Keratinocyte (primary cell): ENCODE data around the gene ANKRD62. TPM values are rescaled to one million over a fixed set of nuclear protein-coding genes. Genes with fewer than 3 reads are reported as not detected.
A peak's percentile ranks its signal among the peaks of the same experiment; 100 is the strongest.
"Not testable (repeated sequence)": the region's sequence is repeated elsewhere in the genome, so short reads cannot be mapped to it uniquely, and the experiment has no call there.

ENCODE experiments used
- DNase-seq: peaks from one replicate; pipeline ENCODE4 v3.0.0-alpha.2; 2011; ENCODE audit warnings: low read depth, missing footprints, low spot score
- FAIRE-seq: peaks from 2 replicates; lab custom pipeline; 2011; peaks lifted over from hg19 to GRCh38; lab: Jason Lieb, UNC
- H2AFZ ChIP-seq: 2 replicates; pipeline ENCODE4 v1.6.0; 2012; ENCODE audit warnings: low read length, control low read depth, inconsistent platforms; ENCODE audit not compliant: control insufficient read depth
- H3K27ac ChIP-seq: 2 replicates; pipeline ENCODE4 v1.5.1; 2011; ENCODE audit warnings: low read length; ENCODE audit not compliant: control insufficient read depth, insufficient read depth
- H3K27me3 ChIP-seq: 3 replicates; pipeline ENCODE4 v1.6.0; 2011; ENCODE audit warnings: low read length; ENCODE audit not compliant: control insufficient read depth, insufficient read depth; ENCODE audit errors: extremely low read depth
- H3K36me3 ChIP-seq, 2 experiments: 2 replicates in 1 of 2; 3 replicates in 1 of 2; pipeline ENCODE4 v1.5.1; 2011; ENCODE audit warnings: low read length in 2 of 2, mild to moderate bottlenecking in 1 of 2; ENCODE audit not compliant: control insufficient read depth in 2 of 2, insufficient read depth in 2 of 2; ENCODE audit errors: extremely low read depth in 1 of 2
- H3K4me1 ChIP-seq: 3 replicates; pipeline ENCODE4 v1.5.1; 2011; ENCODE audit warnings: low read length; ENCODE audit not compliant: control insufficient read depth, insufficient read depth; ENCODE audit errors: extremely low read depth
- H3K4me2 ChIP-seq: 3 replicates; pipeline ENCODE4 v1.6.0; 2011; ENCODE audit warnings: low read depth, low read length; ENCODE audit not compliant: control insufficient read depth, insufficient read depth; ENCODE audit errors: extremely low read depth
- H3K4me3 ChIP-seq, 3 experiments: fragments of 200-600 bp in 1 of 3; sonication (generic) in 1 of 3; 2 replicates in 2 of 3; 3 replicates in 1 of 3; pipeline ENCODE4 v1.5.1; 2011 to 2016; ENCODE audit warnings: low read length in 3 of 3, mild to moderate bottlenecking in 3 of 3, control low read depth in 2 of 3, inconsistent platforms in 1 of 3, low read depth in 1 of 3, mixed read lengths in 1 of 3, mixed run types in 1 of 3, moderate library complexity in 1 of 3; ENCODE audit not compliant: control insufficient read depth in 2 of 3, insufficient read depth in 2 of 3; ENCODE audit errors: extremely low read depth in 1 of 3
- H3K79me2 ChIP-seq: 2 replicates; pipeline ENCODE4 v1.6.0; 2012; ENCODE audit warnings: low read length; ENCODE audit not compliant: control insufficient read depth, insufficient read depth
- H3K9ac ChIP-seq: 3 replicates; pipeline ENCODE4 v1.6.0; 2011; ENCODE audit warnings: low read length; ENCODE audit not compliant: control insufficient read depth, insufficient read depth; ENCODE audit errors: extremely low read depth
- H3K9me1 ChIP-seq: 3 replicates; pipeline ENCODE4 v1.6.0; 2011; ENCODE audit warnings: low read length; ENCODE audit not compliant: control insufficient read depth, insufficient read depth; ENCODE audit errors: extremely low read depth
- H3K9me3 ChIP-seq: 2 replicates; pipeline ENCODE4 v1.5.1; 2012; ENCODE audit warnings: low read depth, low read length; ENCODE audit not compliant: control insufficient read depth
- H4K20me1 ChIP-seq: 3 replicates; pipeline ENCODE4 v1.6.0; 2011; ENCODE audit warnings: low read length; ENCODE audit not compliant: control insufficient read depth, insufficient read depth; ENCODE audit errors: extremely low read depth
- CTCF ChIP-seq, 3 experiments: IDR thresholded peaks in 1 of 3; conservative IDR thresholded peaks in 1 of 3; optimal IDR thresholded peaks in 1 of 3; 2 replicates in 2 of 3; 3 replicates in 1 of 3; pipeline versions ENCODE3 to v1.5.1; 2011; ENCODE audit warnings: low read length in 3 of 3, mild to moderate bottlenecking in 3 of 3, moderate library complexity in 2 of 3, control low read depth in 1 of 3, inconsistent platforms in 1 of 3; ENCODE audit not compliant: insufficient read depth in 2 of 3; ENCODE audit errors: extremely low read depth in 1 of 3
- EZH2 ChIP-seq: IDR thresholded peaks from one replicate; pipeline ENCODE4 v1.6.1; 2012; ENCODE audit warnings: inconsistent platforms, mild to moderate bottlenecking, low read length, moderate library complexity
- dilution Hi-C: fragments of 300-500 bp; cut with MboI; formaldehyde crosslinking; loops from one replicate; pipeline ENCODE4 v1.7.0; 2020; ENCODE audit warnings: low sequenced_read_pairs; ENCODE audit not compliant: extremely low pct_ligation_motif_present
- polyA plus RNA-seq, 5 experiments: library from polyadenylated mRNA; depleted of rRNA in 3 of 5; stranded (reverse) in 3 of 5; stranded (forward) in 1 of 5; unstranded in 1 of 5; fragments of >200 nt; gene quantifications; 1 replicate in 1 of 5; 2 replicates in 3 of 5; 3 replicates in 1 of 5; pipeline versions ENCODE4 v1.2.1 to v1.2.3, GENCODE V29; 2011 to 2012; ENCODE audit warnings: missing spikeins in 2 of 5, low read depth in 1 of 5, low replicate concordance in 1 of 5

ANKRD62 gene
- polyA plus RNA-seq, 1 donor (not counting 4 experiments of a cell fraction or from before 2014, with no cell fraction given) = not detected

GRCh38 chr18:12074736-12075135 is 18.9 kb upstream of the ANKRD62 start:
- TF ChIP-seq EZH2 (no peak), CTCF (optimal IDR thresholded peaks at IDR 0.05 in 1 of 3, IDR thresholded peaks at IDR 0.05 in 1 of 3, conservative IDR thresholded peaks at IDR 0.05 in 1 of 3; ENCODE audit: extremely low read depth in 1 of 3, insufficient read depth in 2 of 3, low read length in 3 of 3) (peak in 1 of 3 experiments; percentile 48)
- dilution Hi-C loops = no loop called here
- H3K27me3 ChIP-seq = no peaks in the 10 kb centered on the region
- H3K27ac ChIP-seq = no peak overlapping the region
- H3K4me2 ChIP-seq = no peak overlapping the region
- no peak overlapping the region for H3K9ac ChIP-seq
- H3K9me3 ChIP-seq = no peaks in the 10 kb centered on the region
- H3K79me2 ChIP-seq = no peaks in the 10 kb centered on the region
- H3K4me1 ChIP-seq = no peaks in the 10 kb centered on the region
- no peaks in the 10 kb centered on the region for H3K9me1 ChIP-seq
- FAIRE-seq (no peak), DNase-seq (no peak)
- H3K36me3 ChIP-seq = no peaks in the 10 kb centered on the region
- H2AFZ ChIP-seq = no peak overlapping the region
- no peaks in the 10 kb centered on the region for H4K20me1 ChIP-seq
- no peak overlapping the region for H3K4me3 ChIP-seq

GRCh38 chr18:12076424-12077140 is 17.1 kb upstream of the ANKRD62 start:
- Histone ChIP-seq H3K9me3 (no peaks in the 10 kb centered on the region), H3K27me3 (no peaks in the 10 kb centered on the region), H3K4me3 (no peak overlapping the region), H4K20me1 (no peaks in the 10 kb centered on the region), H3K79me2 (no peaks in the 10 kb centered on the region), H3K27ac (no peak overlapping the region), H3K9me1 (no peaks in the 10 kb centered on the region), H2AFZ (peak overlapping the region; percentile 22), H3K36me3 (no peaks in the 10 kb centered on the region), H3K4me1 (no peaks in the 10 kb centered on the region), H3K9ac (peak overlapping the region; percentile 37), H3K4me2 (peak overlapping the region; percentile 35)
- dilution Hi-C loops = no loop called here
- DNase-seq (no peak), FAIRE-seq (no peak)
- TF ChIP-seq EZH2 (no peak), CTCF (optimal IDR thresholded peaks at IDR 0.05 in 1 of 3, IDR thresholded peaks at IDR 0.05 in 1 of 3, conservative IDR thresholded peaks at IDR 0.05 in 1 of 3; ENCODE audit: extremely low read depth in 1 of 3, insufficient read depth in 2 of 3, low read length in 3 of 3) (no peak)

- H2AFZ ChIP-seq, dilution Hi-C loops, FAIRE-seq: not testable (repeated sequence)
Measured at GRCh38 chr18:12077994-12078393, 15.6 kb upstream of the ANKRD62 start.

More at GRCh38 chr18:12077994-12078393, 15.6 kb upstream of the ANKRD62 start:
- H3K79me2 ChIP-seq, H3K4me3 ChIP-seq, H3K9me1 ChIP-seq, H3K4me2 ChIP-seq, H3K27ac ChIP-seq, H3K9me3 ChIP-seq, H3K4me1 ChIP-seq, H3K36me3 ChIP-seq, H4K20me1 ChIP-seq, DNase-seq, H3K27me3 ChIP-seq, H3K9ac ChIP-seq: not testable (repeated sequence)
